Measurements from ENCODE around the gene TMEM132D.

- no peak for TF ChIP-seq POLR2A (IDR thresholded peaks at IDR 0.05)
- TF ChIP-seq CTCF (IDR thresholded peaks at IDR 0.05): no peak
Measured at GRCh38 chr12:129215556-129215955, 688.3 kb downstream of the TMEM132D start.
